Spinal cord (tissue), 10 donors: ENCODE measurements around the gene AKNA. TPM values are rescaled to one million over a fixed set of nuclear protein-coding genes. Genes with fewer than 3 reads are reported as not detected.

ENCODE experiments used
- DNase-seq, 6 donors: peaks; one replicate each; pipeline versions ENCODE4 v3.0.0 to v3.0.0-alpha.2; 2013 to 2015; ENCODE audit warnings: low spot score in 6 of 6, low read depth in 4 of 6
- H3K27ac ChIP-seq: one replicate; pipeline ENCODE4 v1.5.1; 2013; ENCODE audit warnings: low read depth, low read length, control low read depth
- H3K27me3 ChIP-seq: one replicate; pipeline ENCODE4 v1.6.1; 2013; ENCODE audit warnings: low read length; ENCODE audit not compliant: control insufficient read depth, insufficient read depth
- H3K36me3 ChIP-seq: one replicate; pipeline ENCODE4 v1.6.1; 2013; ENCODE audit warnings: low read length; ENCODE audit not compliant: control insufficient read depth, insufficient read depth
- H3K4me1 ChIP-seq: one replicate; pipeline ENCODE4 v1.6.1; 2013; ENCODE audit warnings: low read length; ENCODE audit not compliant: control insufficient read depth, insufficient read depth
- H3K4me3 ChIP-seq: one replicate; pipeline ENCODE4 v1.5.1; 2013; ENCODE audit warnings: low read depth, low read length, control low read depth
- H3K9me3 ChIP-seq: one replicate; pipeline ENCODE4 v1.6.1; 2013; ENCODE audit warnings: low read length; ENCODE audit not compliant: control insufficient read depth, insufficient read depth
- WGBS: methylation state at CpG from one replicate; pipeline ENCODE4 v1.1.5; 2013; ENCODE audit warnings: missing lambda C conversion rate; ENCODE audit not compliant: insufficient coverage; 5-methylcytosine and 5-hydroxymethylcytosine counted together
- polyA plus RNA-seq, 2 donors: library from polyadenylated mRNA; unstranded; fragments of 120-200 nt; gene quantifications; one replicate each; pipeline ENCODE4 v1.2.1, GENCODE V29; 2013; ENCODE audit not compliant: insufficient read length in 2 of 2
- total RNA-seq, 2 donors: library from RNA; depleted of rRNA in 1 of 2; stranded (reverse); fragments of 120-200 nt in 1 of 2; fragments of >200 nt in 1 of 2; gene quantifications; one replicate each; pipeline versions ENCODE4 v1.2.3 to v1.2.4, GENCODE V29; 2013 to 2014
- donor health status: healthy.

The AKNA gene
- total and polyA plus RNA-seq, 4 donors: 6.7 to 17.3 (median 14.4) TPM

DNA sequence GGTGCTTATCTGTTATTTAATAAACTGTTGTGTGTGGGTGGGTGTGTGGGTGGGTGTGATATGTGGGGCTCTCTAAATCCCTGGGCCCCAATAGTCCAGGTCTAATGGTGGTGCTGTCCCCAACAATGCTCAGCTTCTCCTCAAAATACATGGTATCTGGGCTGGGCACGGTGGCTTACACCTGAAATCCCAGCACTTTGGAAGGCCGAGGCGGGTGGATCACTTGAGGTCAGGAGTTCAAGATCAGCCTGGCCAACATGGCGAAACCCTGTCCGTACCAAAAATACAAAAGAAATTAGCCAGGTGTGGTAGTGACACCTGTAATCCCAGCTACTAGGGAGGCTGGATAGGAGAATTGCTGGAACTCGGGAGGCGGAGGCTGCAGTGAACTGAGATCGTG lies 69.4 kb downstream of the AKNA start:
- Histone ChIP-seq H3K27me3 (no peaks in the 10 kb centered on the region), H3K4me1 (peaks cover 3% of the 10 kb centered on the region), H3K9me3 (no peaks in the 10 kb centered on the region), H3K27ac (no peak overlapping the region), H3K4me3 (no peak overlapping the region), H3K36me3 (no peaks in the 10 kb centered on the region)
- DNase-seq: no peak
- 89% methylated on average over 3 of the region's 8 CpGs for WGBS

DNA sequence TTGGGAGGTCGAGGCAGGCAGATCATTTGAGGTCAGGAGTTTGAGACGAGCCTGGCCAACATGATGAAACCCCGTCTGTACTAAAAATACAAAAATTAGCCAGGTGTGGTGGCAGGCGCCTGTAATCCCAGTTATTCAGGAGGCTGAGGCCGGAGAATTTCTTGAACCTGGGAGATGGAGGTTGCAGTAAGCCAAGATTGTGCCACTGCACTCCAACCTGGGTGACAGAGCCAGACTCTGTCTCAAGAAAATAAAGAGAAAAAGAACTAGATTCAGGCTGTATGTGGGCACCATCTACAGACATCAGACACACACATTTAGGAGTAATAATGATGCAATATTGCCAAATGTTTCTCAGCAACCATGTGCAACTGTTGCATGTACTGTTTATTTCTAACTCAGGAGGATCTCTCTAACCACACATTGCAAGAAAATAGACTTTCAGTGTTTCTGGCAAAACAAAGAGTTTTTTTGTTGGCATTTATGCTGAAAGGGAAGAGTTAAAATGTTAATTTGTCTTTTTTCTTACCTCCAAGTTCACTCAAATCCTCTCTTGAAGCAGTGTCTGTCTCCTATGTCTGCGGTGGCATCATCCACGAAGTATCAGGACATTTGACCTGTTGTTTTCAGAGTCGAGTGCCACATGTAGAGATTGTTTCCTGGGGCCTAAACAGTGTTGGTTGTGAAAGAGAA lies 70.0 kb downstream of the AKNA start:
- no peaks in the 10 kb centered on the region for H3K9me3 ChIP-seq
- H3K27me3 ChIP-seq: no peaks in the 10 kb centered on the region
- no peak overlapping the region for H3K27ac ChIP-seq
- H3K4me3 ChIP-seq: no peak overlapping the region
- H3K36me3 ChIP-seq: no peaks in the 10 kb centered on the region
- no peak for DNase-seq
- WGBS: 84% methylated on average over 8 of the region's 8 CpGs
- peaks cover 3% of the 10 kb centered on the region for H3K4me1 ChIP-seq

DNA sequence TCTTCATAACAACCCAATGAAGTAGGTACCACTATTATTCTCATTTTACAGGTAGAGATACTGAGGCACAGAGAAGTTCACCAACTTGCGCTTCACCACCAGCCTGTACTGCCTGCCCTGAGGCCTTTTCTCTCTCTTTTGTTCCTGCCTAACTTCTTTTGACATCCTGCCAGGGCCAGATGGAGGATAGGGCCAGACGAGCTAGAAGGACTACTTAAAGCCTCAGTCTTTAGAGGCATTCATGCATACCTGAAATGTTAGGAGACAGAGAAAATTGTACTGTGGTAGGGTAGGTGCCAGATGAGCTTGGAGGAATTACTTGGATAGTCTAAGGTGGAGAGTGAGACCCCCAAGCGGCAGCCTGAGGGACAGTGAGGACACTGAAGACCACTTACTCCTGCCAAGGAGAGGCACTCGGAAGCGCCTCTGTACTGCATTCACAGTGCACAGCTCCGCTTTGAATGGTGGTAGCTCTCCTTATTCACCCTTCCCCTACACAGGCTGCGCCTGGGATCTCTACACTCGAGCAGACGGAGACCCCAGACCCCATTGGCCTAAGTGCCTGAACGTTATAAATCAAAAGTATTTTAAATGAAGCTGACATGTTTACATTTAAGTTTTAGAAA lies 71.1 kb downstream of the AKNA start:
- no peak overlapping the region for H3K27ac ChIP-seq
- 43% methylated on average over 5 of the region's 10 CpGs for WGBS
- H3K9me3 ChIP-seq: no peaks in the 10 kb centered on the region
- H3K36me3 ChIP-seq: no peaks in the 10 kb centered on the region
- peak in 4 of 6 donors; percentile 24 to 73 (median 50) for DNase-seq
- H3K27me3 ChIP-seq: no peaks in the 10 kb centered on the region
- H3K4me3 ChIP-seq: no peak overlapping the region
- H3K4me1 ChIP-seq: peaks cover 3% of the 10 kb centered on the region

DNA sequence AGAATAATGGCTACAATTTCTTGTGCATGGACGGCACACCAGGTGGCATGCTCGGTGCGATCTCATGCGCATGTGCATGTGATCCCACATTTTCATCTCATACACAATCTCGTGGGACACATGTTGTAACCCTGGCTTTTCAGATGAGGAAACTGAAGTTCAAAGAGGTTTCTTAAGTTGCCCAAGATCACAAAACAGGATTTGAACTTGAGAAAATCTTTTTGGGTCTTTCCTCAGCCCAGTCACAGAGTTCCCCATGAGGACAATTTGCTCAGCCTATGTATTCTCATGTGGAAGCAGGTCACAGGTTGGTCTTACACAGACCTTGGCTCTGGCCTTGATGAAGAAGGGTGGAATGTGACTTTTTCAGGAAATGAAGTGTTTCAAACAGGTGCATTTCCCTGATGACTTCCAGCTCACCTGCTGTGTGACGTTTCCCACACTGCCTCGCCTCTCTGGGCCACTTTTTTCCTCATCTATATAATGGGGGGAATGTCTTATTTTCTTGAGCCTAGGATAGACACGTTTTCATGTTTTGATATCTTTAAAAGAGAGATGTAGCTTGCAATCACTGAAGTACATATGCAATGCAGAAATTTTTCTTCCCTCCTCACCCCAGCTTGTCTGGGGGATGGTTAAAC lies 71.9 kb downstream of the AKNA start:
- H3K36me3 ChIP-seq: peaks cover under 1% of the 10 kb centered on the region
- 83% methylated on average over 1 of the region's 8 CpGs for WGBS
- no peak for DNase-seq
- H3K4me3 ChIP-seq: no peak overlapping the region
- H3K27ac ChIP-seq: no peak overlapping the region
- no peaks in the 10 kb centered on the region for H3K27me3 ChIP-seq
- peaks cover 3% of the 10 kb centered on the region for H3K4me1 ChIP-seq
- no peaks in the 10 kb centered on the region for H3K9me3 ChIP-seq

DNA sequence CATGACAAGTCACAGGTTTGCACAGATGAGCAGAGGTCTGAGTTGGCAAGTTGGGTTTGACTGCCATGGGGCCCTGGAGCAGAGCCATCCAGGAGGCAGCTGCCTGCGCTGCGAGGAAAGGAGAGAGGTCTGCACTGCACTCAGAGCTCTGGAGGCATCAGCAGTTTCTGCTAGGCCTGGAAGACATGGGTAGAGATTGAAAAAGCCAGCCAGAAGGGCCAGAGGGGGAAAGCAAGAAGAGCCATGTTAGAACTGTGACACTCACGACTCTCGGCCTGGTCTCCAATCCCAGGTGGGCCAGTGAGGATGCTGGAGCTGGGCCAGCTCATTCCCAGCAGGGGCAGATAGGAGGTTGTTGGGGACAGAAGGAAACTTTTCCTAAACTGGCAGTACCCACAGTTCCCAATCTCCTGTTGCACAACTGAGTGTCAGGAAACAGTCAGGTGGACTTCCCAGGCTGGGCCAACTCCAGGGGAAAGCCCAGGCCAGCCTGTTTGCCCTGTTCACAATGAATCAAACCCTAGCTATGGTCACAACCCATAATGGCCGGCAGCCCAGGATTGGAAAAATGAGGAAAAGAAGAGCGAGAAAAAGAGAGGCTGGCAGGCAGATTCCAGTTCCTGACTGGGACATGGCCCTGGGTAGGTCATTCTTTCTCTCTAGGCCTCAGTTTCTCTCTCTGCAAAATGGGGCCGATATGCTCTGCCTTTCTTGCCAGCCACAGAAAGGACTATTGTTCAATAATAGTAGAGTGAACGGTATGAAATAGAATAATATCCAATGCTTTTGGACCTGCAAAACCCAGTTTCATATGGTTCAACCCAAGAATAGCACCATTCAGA lies 72.7 kb downstream of the AKNA start:
- 77% methylated on average over 4 of the region's 8 CpGs for WGBS
- Histone ChIP-seq H3K4me1 (peaks cover 3% of the 10 kb centered on the region), H3K27me3 (no peaks in the 10 kb centered on the region), H3K4me3 (no peak overlapping the region), H3K27ac (no peak overlapping the region), H3K36me3 (peaks cover 6% of the 10 kb centered on the region), H3K9me3 (no peaks in the 10 kb centered on the region)
- no peak for DNase-seq

DNA sequence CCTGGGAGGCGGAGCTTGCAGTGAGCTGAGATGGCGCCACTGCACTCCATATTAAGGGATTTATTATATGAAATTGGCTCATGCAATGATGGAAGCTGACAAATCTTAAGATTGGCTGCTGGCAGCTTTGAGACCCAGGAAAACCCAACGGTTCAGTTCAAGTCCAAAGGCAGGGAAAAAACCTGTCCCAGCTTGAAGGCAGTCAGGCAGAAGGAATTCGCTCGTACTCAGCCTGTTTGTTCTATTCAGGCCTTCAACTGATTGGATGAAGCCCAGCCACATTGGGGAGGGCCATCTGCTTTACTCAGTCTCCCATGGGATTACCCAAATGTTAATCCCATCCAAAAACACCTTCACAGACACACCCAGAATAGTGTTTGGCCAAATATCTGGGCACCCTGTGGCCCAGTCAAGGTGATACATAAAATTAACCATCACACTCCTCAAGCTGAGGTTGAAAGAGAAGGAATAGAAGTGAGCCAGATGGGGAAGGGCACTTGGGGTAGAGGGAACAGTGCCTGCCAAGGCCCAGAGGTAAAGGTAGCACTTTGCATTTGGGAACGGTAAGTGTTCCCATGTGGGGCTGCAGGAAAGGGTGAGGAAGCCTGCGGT lies 73.4 kb downstream of the AKNA start:
- no peak overlapping the region for H3K4me3 ChIP-seq
- peaks cover 3% of the 10 kb centered on the region for H3K4me1 ChIP-seq
- peaks cover 6% of the 10 kb centered on the region for H3K36me3 ChIP-seq
- no peak for DNase-seq
- H3K27ac ChIP-seq: no peak overlapping the region
- no peaks in the 10 kb centered on the region for H3K27me3 ChIP-seq
- whole genome bisulfite sequencing: 81% methylated on average over 7 of the region's 7 CpGs
- H3K9me3 ChIP-seq: no peaks in the 10 kb centered on the region

DNA sequence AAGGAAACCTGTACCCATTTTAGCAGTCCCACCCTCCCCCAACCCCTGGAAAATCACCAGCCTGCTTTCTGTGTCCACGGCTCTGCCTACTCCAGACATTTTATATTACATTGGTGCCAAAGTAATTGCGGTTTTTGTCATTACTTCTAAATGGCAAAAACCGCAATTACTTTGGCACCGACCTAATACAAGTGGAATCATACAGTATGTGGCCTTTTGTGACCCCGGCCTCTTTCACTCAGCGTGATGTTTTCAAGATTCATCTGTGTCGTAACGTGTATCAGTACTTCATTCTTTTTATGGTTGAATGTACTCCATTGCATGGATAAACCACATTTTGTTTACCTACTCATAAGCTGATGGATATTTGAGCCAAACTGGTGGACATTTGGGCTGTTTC lies 74.6 kb downstream of the AKNA start:
- H3K4me1 ChIP-seq: peaks cover 3% of the 10 kb centered on the region
- H3K36me3 ChIP-seq: peaks cover 11% of the 10 kb centered on the region
- WGBS: no CpG with 5 or more reads among the region's 8 CpGs

DNA sequence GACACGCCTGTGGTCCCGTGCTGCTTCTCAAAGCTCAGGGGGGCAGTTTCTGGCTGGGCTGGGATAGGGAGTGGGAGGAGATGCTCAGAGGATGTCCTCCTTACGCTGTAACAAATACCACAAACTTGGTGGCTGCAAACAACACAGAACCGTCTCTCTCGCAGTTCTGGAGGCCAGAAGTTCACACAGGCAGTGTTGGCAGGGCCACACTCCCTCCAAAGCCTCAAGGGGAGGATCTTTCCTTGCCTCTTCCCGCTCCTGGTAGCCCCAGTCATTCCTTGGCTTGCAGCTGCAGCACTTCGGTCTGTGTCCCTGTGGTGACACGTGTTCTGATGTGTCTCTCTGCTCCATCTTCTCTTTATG lies 75.3 kb downstream of the AKNA start:
- Histone ChIP-seq H3K9me3 (no peaks in the 10 kb centered on the region), H3K27ac (no peak overlapping the region), H3K4me1 (peaks cover 3% of the 10 kb centered on the region), H3K27me3 (no peaks in the 10 kb centered on the region), H3K4me3 (no peak overlapping the region), H3K36me3 (peaks cover 11% of the 10 kb centered on the region)
- no peak for DNase-seq
- 75% methylated on average over 5 of the region's 8 CpGs for WGBS

More for the DNA sequence above, 74.6 kb downstream of the AKNA start:
- Histone ChIP-seq H3K4me3 (no peak overlapping the region), H3K9me3 (no peaks in the 10 kb centered on the region), H3K27me3 (no peaks in the 10 kb centered on the region), H3K27ac (no peak overlapping the region)
- no peak for DNase-seq
